GM19239 (cell line): Measurements from ENCODE around the gene ITPR2.
"Not testable (repeated sequence)": the region's sequence is repeated elsewhere in the genome, so short reads cannot be mapped to it uniquely, and the experiment has no call there.

ENCODE experiments used
- DNase-seq: peaks from one replicate; pipeline ENCODE4 v3.0.0; 2011; ENCODE audit warnings: low spot score; ENCODE audit not compliant: insufficient read length
- FAIRE-seq: peaks from 2 replicates; lab custom pipeline; 2011; peaks lifted over from hg19 to GRCh38; lab: Jason Lieb, UNC

ITPR2 gene

GRCh38 chr12:26853303-26854030 lies 20.5 kb upstream of the ITPR2 start:
- peak; percentile 47 for DNase-seq
- FAIRE-seq: peak; percentile 98

- FAIRE-seq: peak; percentile 67
- no peak for DNase-seq
These were observed 18.2 kb upstream of the ITPR2 start for GRCh38 chr12:26851031-26851809.

- FAIRE-seq: no peak
These were observed 15.3 kb upstream of the ITPR2 start for GRCh38 chr12:26848156-26848825.

GRCh38 chr12:26847431-26847830 lies 14.4 kb upstream of the ITPR2 start:
- no peak for FAIRE-seq
- DNase-seq: no peak

More at GRCh38 chr12:26848156-26848825, 15.3 kb upstream of the ITPR2 start:
- DNase-seq: no peak

GRCh38 chr12:26846416-26846815 lies 13.4 kb upstream of the ITPR2 start:
- DNase-seq (no peak), FAIRE-seq (peak; percentile 96)

- no peak for FAIRE-seq
- DNase-seq: no peak
These were observed 13.0 kb upstream of the ITPR2 start for GRCh38 chr12:26845984-26846383.

GRCh38 chr12:26845057-26845666 lies 12.2 kb upstream of the ITPR2 start:
- FAIRE-seq (no peak), DNase-seq (no peak)

GRCh38 chr12:26843311-26843710 lies 10.3 kb upstream of the ITPR2 start:
- DNase-seq (no peak), FAIRE-seq (no peak)

GRCh38 chr12:26841085-26841484 lies 8.1 kb upstream of the ITPR2 start:
- no peak for FAIRE-seq

GRCh38 chr12:26839512-26839911 lies 6.5 kb upstream of the ITPR2 start:
- FAIRE-seq (no peak), DNase-seq (no peak)

More at GRCh38 chr12:26841085-26841484, 8.1 kb upstream of the ITPR2 start:
- no peak for DNase-seq

- FAIRE-seq (no peak), DNase-seq (no peak)
These were observed 6.0 kb upstream of the ITPR2 start for GRCh38 chr12:26838888-26839416.

GRCh38 chr12:26836201-26836600 lies 3.2 kb upstream of the ITPR2 start:
- no peak for DNase-seq
- no peak for FAIRE-seq

GRCh38 chr12:26834503-26835060 lies 1.6 kb upstream of the ITPR2 start:
- FAIRE-seq: not testable (repeated sequence)

GRCh38 chr12:26833743-26834490 lies 923 bp upstream of the ITPR2 start:
- FAIRE-seq: peak; percentile 70
- DNase-seq: peak; percentile 61

More at GRCh38 chr12:26834503-26835060, 1.6 kb upstream of the ITPR2 start:
- DNase-seq: not testable (repeated sequence)

- peak; percentile 61 for DNase-seq
- peak; percentile 79 for FAIRE-seq
These were observed 808 bp downstream of the ITPR2 start for GRCh38 chr12:26831951-26832821.

- no peak for DNase-seq
- no peak for FAIRE-seq
These were observed 2.0 kb downstream of the ITPR2 start for GRCh38 chr12:26830783-26831551.

- no peak for DNase-seq
- no peak for FAIRE-seq
These were observed 2.6 kb downstream of the ITPR2 start for GRCh38 chr12:26830363-26830762.
